GM13977 (cell line): ENCODE results near the gene GNAL.

Experiments
- DNase-seq: peaks from one replicate; pipeline ENCODE4 v3.0.0; 2012; ENCODE audit warnings: low spot score
- CTCF ChIP-seq: IDR thresholded peaks from 2 replicates; pipeline ENCODE4 v1.5.1; 2012; ENCODE audit warnings: mild to moderate bottlenecking, control low read depth; ENCODE audit not compliant: insufficient read depth; ENCODE audit errors: extremely low read depth, missing control alignments
- in situ Hi-C: fragments of 300-500 bp; cut with MboI; formaldehyde crosslinking; loops from one replicate; pipeline ENCODE4 v1.12.0; 2022; ENCODE audit warnings: low sequenced_read_pairs, low pct_unique_long_range_greater_than_20kb, mixed read lengths, inconsistent platforms; ENCODE audit not compliant: unreplicated experiment

Gene GNAL

GRCh38 chr18:11902522-11903292 lies 213.6 kb downstream of the GNAL start:
- no peak for TF ChIP-seq CTCF
- no peak for DNase-seq
- in situ Hi-C loops, result no loop called here

DNA sequence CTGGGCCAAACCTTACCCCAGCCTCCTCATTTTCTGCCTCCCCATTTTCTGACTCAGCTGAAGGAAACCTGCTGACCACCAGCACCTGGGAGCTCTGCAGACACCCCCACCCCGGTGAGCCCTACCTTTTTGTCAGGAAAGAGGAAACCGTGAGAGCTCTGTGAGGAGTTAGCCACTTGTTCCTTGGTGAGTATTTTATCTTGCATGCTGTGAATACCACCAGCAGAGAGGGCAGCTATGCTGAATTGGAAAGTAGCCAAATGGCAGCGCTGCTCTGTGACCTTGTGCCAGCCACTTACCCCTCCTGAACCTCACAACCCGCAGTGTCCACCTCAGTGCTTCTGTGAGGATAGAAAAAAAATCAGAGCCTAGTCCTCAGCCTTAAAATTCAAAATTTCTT lies 216.5 kb downstream of the GNAL start:
- TF ChIP-seq CTCF, result no peak
- DNase-seq, result no peak
- in situ Hi-C loops, result no loop called here

DNA sequence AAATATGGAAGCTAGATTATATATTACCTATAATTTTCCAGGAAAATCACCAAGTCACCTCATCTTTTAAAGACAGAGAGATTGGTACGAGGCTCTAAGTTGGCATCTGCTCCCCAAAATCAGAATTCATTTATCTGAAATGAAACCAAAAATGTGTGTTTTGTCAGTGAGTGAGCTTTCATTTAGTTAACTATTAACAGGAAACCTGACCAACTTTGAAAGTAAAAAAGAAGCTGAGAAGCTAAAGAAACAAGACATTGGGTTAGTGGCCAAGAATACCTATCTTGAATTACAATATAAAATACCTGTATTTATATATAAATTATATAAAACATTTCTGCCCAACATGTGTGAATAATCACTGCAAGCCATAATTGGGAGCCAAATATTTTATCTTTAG lies 217.1 kb downstream of the GNAL start:
- in situ Hi-C loops, result no loop called here
- TF ChIP-seq CTCF, result no peak
- no peak for DNase-seq

GRCh38 chr18:11906926-11907874 lies 218.1 kb downstream of the GNAL start:
- TF ChIP-seq CTCF, result no peak
- in situ Hi-C loops, result no loop called here
- no peak for DNase-seq

GRCh38 chr18:11908182-11909060 lies 219.4 kb downstream of the GNAL start, which contains the start of gene MPPE1:
Gene MPPE1, minus strand, starts transcription at chr18:11908317. Its CDS starts 11,053 bp downstream, at chr18:11897264.
- DNase-seq, result peak; percentile 95
- in situ Hi-C loops, result no loop called here
- TF ChIP-seq CTCF, result no peak

- in situ Hi-C loops, result no loop called here
- DNase-seq, result no peak
- TF ChIP-seq CTCF, result no peak
These were observed 220.0 kb downstream of the GNAL start for GRCh38 chr18:11909061-11909455.
